Measurements from ENCODE around the gene EEFSEC. TPM values are rescaled to one million over a fixed set of nuclear protein-coding genes. Genes with fewer than 3 reads are reported as not detected.

Gene EEFSEC
- total RNA-seq, 2 experiments from 2014 or later, result 19.2 to 19.6 TPM

DNA sequence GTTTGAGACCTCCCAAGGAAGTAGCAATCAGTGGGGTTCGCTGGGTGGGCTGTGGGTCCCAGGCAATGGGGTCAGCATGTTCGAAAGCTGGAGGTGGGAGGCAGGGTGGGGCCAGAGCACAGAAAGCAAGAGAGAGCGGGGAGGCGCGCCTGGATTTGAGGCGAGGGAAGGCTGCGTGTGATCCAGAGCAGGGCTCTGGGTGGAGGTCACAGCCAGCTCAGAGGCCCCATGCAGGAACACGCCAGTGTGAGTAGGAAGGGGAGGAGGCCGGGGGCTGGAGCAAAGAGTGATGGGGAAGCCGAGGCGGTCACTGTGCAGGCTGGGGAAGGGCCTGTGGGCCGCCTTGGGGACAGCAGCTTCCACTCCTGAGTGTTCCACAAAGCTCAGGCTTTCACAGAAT is 304.7 kb downstream of the EEFSEC start:
- intact Hi-C loops (cut with micrococcal nuclease), result no loop called here
- DNase-seq (no peak), ATAC-seq (no peak)
- H3K4me1 Mint-ChIP-seq (ENCODE audit: low read depth), result no peaks in the 10 kb centered on the region
- peaks cover 14% of the 10 kb centered on the region for H3K27me3 Mint-ChIP-seq
- H3K27ac Mint-ChIP-seq, result no peak overlapping the region
- TF ChIP-seq, protein P1, sequence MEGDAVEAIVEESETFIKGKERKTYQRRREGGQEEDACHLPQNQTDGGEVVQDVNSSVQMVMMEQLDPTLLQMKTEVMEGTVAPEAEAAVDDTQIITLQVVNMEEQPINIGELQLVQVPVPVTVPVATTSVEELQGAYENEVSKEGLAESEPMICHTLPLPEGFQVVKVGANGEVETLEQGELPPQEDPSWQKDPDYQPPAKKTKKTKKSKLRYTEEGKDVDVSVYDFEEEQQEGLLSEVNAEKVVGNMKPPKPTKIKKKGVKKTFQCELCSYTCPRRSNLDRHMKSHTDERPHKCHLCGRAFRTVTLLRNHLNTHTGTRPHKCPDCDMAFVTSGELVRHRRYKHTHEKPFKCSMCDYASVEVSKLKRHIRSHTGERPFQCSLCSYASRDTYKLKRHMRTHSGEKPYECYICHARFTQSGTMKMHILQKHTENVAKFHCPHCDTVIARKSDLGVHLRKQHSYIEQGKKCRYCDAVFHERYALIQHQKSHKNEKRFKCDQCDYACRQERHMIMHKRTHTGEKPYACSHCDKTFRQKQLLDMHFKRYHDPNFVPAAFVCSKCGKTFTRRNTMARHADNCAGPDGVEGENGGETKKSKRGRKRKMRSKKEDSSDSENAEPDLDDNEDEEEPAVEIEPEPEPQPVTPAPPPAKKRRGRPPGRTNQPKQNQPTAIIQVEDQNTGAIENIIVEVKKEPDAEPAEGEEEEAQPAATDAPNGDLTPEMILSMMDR (IDR thresholded peaks at IDR 0.05), result no peak
- no peaks in the 10 kb centered on the region for H3K9me3 Mint-ChIP-seq
- H3K36me3 Mint-ChIP-seq (ENCODE audit: low read depth), result no peaks in the 10 kb centered on the region
- H3K4me3 Mint-ChIP-seq, result no peak overlapping the region
- ChIA-PET CTCF (no interaction called here), POLR2A (no interaction called here)

Other genes with a start within 250 kb of the EEFSEC start
- not detected for gene KBTBD12, start 238.2 kb upstream of the EEFSEC start, total RNA-seq
- gene SEC61A1, start 101.0 kb upstream of the EEFSEC start, total RNA-seq, result 100 to 1,000 TPM; 107 to 116 TPM
- 10 to 100 TPM; 99.0 to 99.5 TPM for gene RUVBL1, start 29.7 kb upstream of the EEFSEC start, total RNA-seq